ENCODE results near the gene TIMM17A.

The TIMM17A gene

GRCh38 chr1:202007304-202007703, 52.0 kb downstream of the TIMM17A start:
- H3K4me3 ChIP-seq (ENCODE audit: low read depth, low read length): no peak overlapping the region
- DNase-seq (ENCODE audit: low read depth): no peak
- TF ChIP-seq CTCF (IDR thresholded peaks at IDR 0.05; ENCODE audit: insufficient read depth, low read depth, low read length, missing control alignments): no peak

GRCh38 chr1:202007805-202008489, 52.6 kb downstream of the TIMM17A start:
- TF ChIP-seq CTCF (IDR thresholded peaks at IDR 0.05; ENCODE audit: insufficient read depth, low read depth, low read length, missing control alignments): no peak
- H3K4me3 ChIP-seq (ENCODE audit: low read depth, low read length): no peak overlapping the region
- no peak for DNase-seq (ENCODE audit: low read depth)

DNA sequence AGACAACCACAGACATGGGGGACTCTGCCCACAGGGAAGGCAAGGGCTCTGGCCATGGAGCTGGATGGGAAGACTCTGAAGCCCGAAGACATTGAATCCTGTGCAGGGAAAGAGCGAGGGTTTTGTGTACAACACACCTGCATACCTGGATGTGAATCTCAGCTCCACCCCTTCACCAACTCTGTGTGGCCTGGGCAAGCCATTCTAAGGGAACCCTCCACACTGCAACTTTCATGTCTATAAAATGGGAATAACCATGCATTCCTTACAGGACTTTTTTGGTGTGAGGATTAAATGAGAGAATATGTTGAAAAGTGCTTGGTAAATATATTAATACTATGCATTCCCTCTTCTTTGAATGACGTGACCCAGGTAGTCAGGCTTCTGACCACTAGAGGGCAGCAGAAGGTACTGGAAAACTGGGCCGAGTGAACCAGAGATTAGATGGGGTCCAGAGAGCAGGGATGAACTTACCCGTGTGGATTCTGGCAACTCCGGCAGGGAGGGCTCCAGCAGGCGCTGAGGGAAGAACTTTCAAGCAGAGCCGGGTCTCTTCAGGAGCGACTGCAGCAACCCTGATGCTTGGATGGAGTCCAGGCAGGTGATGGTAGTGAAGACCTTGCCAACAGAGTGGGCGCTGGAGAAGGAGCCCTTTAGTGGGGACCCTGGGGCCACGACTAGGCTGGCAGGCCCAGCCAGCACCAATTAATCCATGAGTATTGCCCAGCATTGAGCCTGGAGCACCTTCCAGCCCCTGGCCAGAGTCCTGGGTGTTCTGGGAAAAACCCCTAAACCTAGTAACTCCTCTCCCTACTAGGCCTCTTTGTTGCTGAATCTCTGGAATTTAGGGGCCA, 54.2 kb downstream of the TIMM17A start:
- H3K4me3 ChIP-seq (ENCODE audit: low read depth, low read length): no peak overlapping the region
- peak; percentile 81 for TF ChIP-seq CTCF (IDR thresholded peaks at IDR 0.05; ENCODE audit: insufficient read depth, low read depth, low read length, missing control alignments)
- peak; percentile 69 for DNase-seq (ENCODE audit: low read depth)

- no peak within 1 kb of the TSS for H3K4me3 ChIP-seq (ENCODE audit: low read depth, low read length)
- TF ChIP-seq CTCF (IDR thresholded peaks at IDR 0.05; ENCODE audit: insufficient read depth, low read depth, low read length, missing control alignments): no peak
Observed at GRCh38 chr1:202010180-202011015, 55.1 kb downstream of the TIMM17A start, which contains the start of gene ELF3. TSS of gene ELF3 (plus strand) at chr1:202010587. CDS start at chr1:202011137, 550 bp downstream.

DNA sequence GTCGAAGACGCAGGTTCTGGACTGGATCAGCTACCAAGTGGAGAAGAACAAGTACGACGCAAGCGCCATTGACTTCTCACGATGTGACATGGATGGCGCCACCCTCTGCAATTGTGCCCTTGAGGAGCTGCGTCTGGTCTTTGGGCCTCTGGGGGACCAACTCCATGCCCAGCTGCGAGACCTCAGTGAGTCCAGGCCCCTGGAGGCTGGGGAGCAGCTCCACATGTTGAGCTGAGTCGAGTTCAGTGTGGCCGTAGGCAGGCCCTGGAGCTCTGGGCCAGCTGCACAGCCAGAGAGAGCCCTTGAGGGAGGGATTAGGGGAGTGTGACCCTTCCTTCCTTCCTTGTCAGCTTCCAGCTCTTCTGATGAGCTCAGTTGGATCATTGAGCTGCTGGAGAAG, 56.7 kb downstream of the TIMM17A start:
- H3K4me3 ChIP-seq (ENCODE audit: low read depth, low read length): no peak overlapping the region
- no peak for TF ChIP-seq CTCF (IDR thresholded peaks at IDR 0.05; ENCODE audit: insufficient read depth, low read depth, low read length, missing control alignments)
- no peak for DNase-seq (ENCODE audit: low read depth)

More at GRCh38 chr1:202010180-202011015, 55.1 kb downstream of the TIMM17A start, which contains the start of gene ELF3:
- DNase-seq (ENCODE audit: low read depth): peak; percentile 70

All from GM12865 (cell line).